NT2/D1 (cell line): ENCODE measurements around the gene ILF2.

Source experiments
- SUZ12 ChIP-seq: IDR thresholded peaks from 2 replicates; pipeline ENCODE4 v1.6.1; 2011; ENCODE audit not compliant: insufficient read length, insufficient read depth; ENCODE audit errors: extremely low read depth
- YY1 ChIP-seq: IDR thresholded peaks from 2 replicates; pipeline ENCODE4 v1.6.1; 2011; ENCODE audit not compliant: insufficient read length, insufficient read depth
- ZNF274 ChIP-seq: IDR thresholded peaks from 2 replicates; pipeline ENCODE4 v1.6.1; 2011; ENCODE audit warnings: mild to moderate bottlenecking, low read depth, low read length

- TF ChIP-seq YY1, result no peak
- TF ChIP-seq ZNF274, result no peak
- TF ChIP-seq SUZ12, result no peak
These were observed 34.5 kb downstream of the ILF2 start for GRCh38 chr1:153636312-153636711.
